B cell (primary cell): ENCODE results near the gene ONECUT1. TPM values are rescaled to one million over a fixed set of nuclear protein-coding genes. Genes with fewer than 3 reads are reported as not detected.
A peak's percentile ranks its signal among the peaks of the same experiment; 100 is the strongest.

ENCODE experiments used
- ATAC-seq: fragments of 200-7000 bp; cut with Tn5 transposase; one replicate; pipeline ENCODE4 v1.10.0; 2021; ENCODE audit warnings: low read depth, mild to moderate bottlenecking, moderate number of reproducible peaks, moderate library complexity
- CTCF ChIA-PET: fragments of 350-600 bp; sonication (Branson Sonifier 250); formaldehyde crosslinking; loops from one replicate; lab custom pipeline; 2021; ENCODE audit warnings: antibody characterized with exemption, inconsistent platforms; lab: Charles Lee
- POLR2A ChIA-PET: fragments of 350-600 bp; sonication (Branson Sonifier 250); formaldehyde crosslinking; loops from one replicate; lab custom pipeline; 2021; ENCODE audit warnings: antibody characterized with exemption; lab: Charles Lee
- DNase-seq: peaks from one replicate; pipeline ENCODE4 v3.0.0; 2013
- H2AFZ ChIP-seq: 2 replicates; pipeline ENCODE4 v1.6.1; 2012; ENCODE audit warnings: mild to moderate bottlenecking, low read depth, low read length; ENCODE audit not compliant: insufficient read depth, poor library complexity, severe bottlenecking
- H3K27ac ChIP-seq, 2 donors: 1 replicate in 1 of 2; 2 replicates in 1 of 2; pipeline ENCODE4 v1.5.1; 2012 to 2013; ENCODE audit warnings: low read length in 2 of 2, mild to moderate bottlenecking in 2 of 2, moderate library complexity in 1 of 2
- H3K27me3 ChIP-seq, 4 experiments: fragments of 200-600 bp in 1 of 4; sonication (generic) in 1 of 4; replicated peaks in 1 of 4; 1 replicate in 2 of 4; 2 replicates in 2 of 4; pipeline versions ENCODE4 v1.6.1 to v1.7.0; 2013 to 2016; ENCODE audit warnings: low read length in 3 of 4, mild to moderate bottlenecking in 2 of 4, mixed read lengths in 1 of 4, moderate library complexity in 1 of 4; ENCODE audit not compliant: insufficient read depth in 4 of 4, control insufficient read depth in 3 of 4; ENCODE audit errors: control extremely low read depth in 1 of 4
- H3K36me3 ChIP-seq, 2 experiments: replicated peaks in 1 of 2; 1 replicate in 1 of 2; 2 replicates in 1 of 2; pipeline versions ENCODE4 v1.6.1 to v1.7.1; 2013; ENCODE audit warnings: low read length in 1 of 2; ENCODE audit not compliant: insufficient read depth in 2 of 2, control insufficient read depth in 1 of 2; ENCODE audit errors: control extremely low read depth in 1 of 2, extremely low read depth in 1 of 2
- H3K4me1 ChIP-seq, 2 donors: fragments of 200-600 bp in 1 of 2; sonication (generic) in 1 of 2; 1 replicate in 1 of 2; 2 replicates in 1 of 2; pipeline versions ENCODE4 v1.5.1 to v1.6.1; 2013 to 2017; ENCODE audit warnings: low read length in 2 of 2; ENCODE audit not compliant: control insufficient read depth in 2 of 2, insufficient read depth in 2 of 2
- H3K4me2 ChIP-seq: replicated peaks from 2 replicates; pipeline ENCODE3; 2012; ENCODE audit warnings: mild to moderate bottlenecking, low read depth, low read length; ENCODE audit not compliant: poor library complexity, severe bottlenecking
- H3K4me3 ChIP-seq, 5 experiments: fragments of 200-600 bp in 1 of 5; sonication (generic) in 1 of 5; 1 replicate in 3 of 5; 2 replicates in 2 of 5; pipeline versions ENCODE4 v1.5.1 to v1.7.0; 2011 to 2016; ENCODE audit warnings: low read length in 4 of 5, mild to moderate bottlenecking in 4 of 5, low read depth in 2 of 5, control low read depth in 1 of 5, moderate library complexity in 1 of 5; ENCODE audit not compliant: insufficient read depth in 1 of 5; ENCODE audit errors: control extremely low read depth in 1 of 5, extremely low read depth in 1 of 5
- H3K79me2 ChIP-seq: fragments of 200-600 bp; sonication (generic); one replicate; pipeline ENCODE4 v1.6.0; 2016; ENCODE audit warnings: low read length; ENCODE audit not compliant: control insufficient read depth, insufficient read depth
- H3K9ac ChIP-seq: fragments of 200-600 bp; sonication (generic); 2 replicates; pipeline ENCODE4 v1.6.1; 2017; ENCODE audit warnings: mild to moderate bottlenecking, low read length, moderate library complexity
- H3K9me3 ChIP-seq, 3 donors: one replicate each; pipeline versions ENCODE4 v1.6.1 to v1.7.1; 2013; ENCODE audit warnings: low read length in 2 of 3; ENCODE audit not compliant: control insufficient read depth in 2 of 3, insufficient read depth in 1 of 3; ENCODE audit errors: control extremely low read depth in 1 of 3
- H4K20me1 ChIP-seq: 2 replicates; pipeline ENCODE4 v1.6.0; 2012; ENCODE audit warnings: mild to moderate bottlenecking, low read length; ENCODE audit not compliant: insufficient read depth, control insufficient read depth, poor library complexity, severe bottlenecking
- H3K27ac Mint-ChIP-seq: one replicate; pipeline ENCODE4 v1.8.0; 2021; ENCODE audit warnings: mixed read lengths
- H3K27me3 Mint-ChIP-seq: one replicate; pipeline ENCODE4 v1.8.0; 2021; ENCODE audit warnings: mixed read lengths
- H3K4me1 Mint-ChIP-seq: one replicate; pipeline ENCODE4 v1.8.0; 2021; ENCODE audit warnings: mixed read lengths
- H3K4me3 Mint-ChIP-seq: one replicate; pipeline ENCODE4 v1.8.0; 2021; ENCODE audit warnings: mixed read lengths
- H3K9me3 Mint-ChIP-seq: one replicate; pipeline ENCODE4 v1.8.0; 2022; ENCODE audit warnings: mixed read lengths; ENCODE audit not compliant: insufficient read depth
- EZH2 ChIP-seq: IDR thresholded peaks from 2 replicates; pipeline ENCODE4 v1.6.1; 2012; ENCODE audit warnings: borderline replicate concordance, low read depth, mild to moderate bottlenecking, moderate library complexity, low read length; ENCODE audit not compliant: insufficient read depth, poor library complexity, severe bottlenecking
- WGBS: methylation state at CpG from one replicate; pipeline ENCODE4 v1.1.5; 2013; ENCODE audit warnings: missing lambda C conversion rate; ENCODE audit not compliant: insufficient coverage; 5-methylcytosine and 5-hydroxymethylcytosine counted together
- intact Hi-C: fragments of 100-400 bp; cut with micrococcal nuclease; formaldehyde crosslinking; loops from one replicate; pipeline ENCODE4 v1.10.0; 2022
- polyA plus RNA-seq: library from polyadenylated mRNA; depleted of rRNA; stranded (reverse); fragments of >200 nt; gene quantifications from 2 replicates; pipeline ENCODE4 v1.2.3, GENCODE V29; 2012
- total RNA-seq, 2 donors: library from RNA; stranded (reverse); fragments of 120-200 nt in 1 of 2; gene quantifications; 1 replicate in 1 of 2; 2 replicates in 1 of 2; pipeline versions ENCODE4 v1.2.3 to v1.2.4, GENCODE V29; 2013 to 2022
- TF ChIP-seq, protein P1 (sequence below): fragments of 200-600 bp; IDR thresholded peaks from one replicate; pipeline ENCODE4 v1.8.0; 2022; ENCODE audit warnings: antibody characterized with exemption, mild to moderate bottlenecking

Gene ONECUT1
- total and polyA plus RNA-seq, 2 donors (not counting 1 experiment from before 2014, with no cell fraction given), result not detected

DNA sequence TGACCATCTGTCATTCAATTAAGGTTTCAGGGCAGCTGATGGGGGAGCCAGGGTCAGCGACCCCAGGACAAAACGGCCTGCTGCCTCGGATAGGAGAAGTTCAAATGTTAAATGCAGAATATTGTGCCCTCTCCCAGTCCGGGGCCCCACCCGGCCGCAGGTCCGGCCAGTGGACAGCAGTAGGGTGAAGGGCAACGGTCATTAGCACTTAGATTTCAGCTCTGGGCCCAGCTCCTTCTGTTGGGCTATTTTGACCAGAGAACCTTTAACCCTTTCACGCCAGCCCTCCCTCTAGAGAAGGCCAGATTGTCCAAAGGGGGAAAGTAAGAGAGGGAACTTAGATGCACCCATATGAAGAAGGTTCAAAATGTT is 16.1 kb upstream of the ONECUT1 start:
- peak overlapping the region; percentile 65 for H2AFZ ChIP-seq
- H3K4me2 ChIP-seq, result peak overlapping the region; percentile 87
- intact Hi-C loops, result no loop called here
- H3K36me3 ChIP-seq, result no peaks in the 10 kb centered on the region
- WGBS, result 29% methylated on average over 8 of the region's 9 CpGs
- H3K79me2 ChIP-seq, result no peaks in the 10 kb centered on the region
- ATAC-seq (no peak), DNase-seq (no peak)
- peaks cover 4 to 80% (median 69%) of the 10 kb centered on the region in 4 experiments for H3K27me3 ChIP-seq
- no peak for TF ChIP-seq EZH2
- TF ChIP-seq, protein P1, sequence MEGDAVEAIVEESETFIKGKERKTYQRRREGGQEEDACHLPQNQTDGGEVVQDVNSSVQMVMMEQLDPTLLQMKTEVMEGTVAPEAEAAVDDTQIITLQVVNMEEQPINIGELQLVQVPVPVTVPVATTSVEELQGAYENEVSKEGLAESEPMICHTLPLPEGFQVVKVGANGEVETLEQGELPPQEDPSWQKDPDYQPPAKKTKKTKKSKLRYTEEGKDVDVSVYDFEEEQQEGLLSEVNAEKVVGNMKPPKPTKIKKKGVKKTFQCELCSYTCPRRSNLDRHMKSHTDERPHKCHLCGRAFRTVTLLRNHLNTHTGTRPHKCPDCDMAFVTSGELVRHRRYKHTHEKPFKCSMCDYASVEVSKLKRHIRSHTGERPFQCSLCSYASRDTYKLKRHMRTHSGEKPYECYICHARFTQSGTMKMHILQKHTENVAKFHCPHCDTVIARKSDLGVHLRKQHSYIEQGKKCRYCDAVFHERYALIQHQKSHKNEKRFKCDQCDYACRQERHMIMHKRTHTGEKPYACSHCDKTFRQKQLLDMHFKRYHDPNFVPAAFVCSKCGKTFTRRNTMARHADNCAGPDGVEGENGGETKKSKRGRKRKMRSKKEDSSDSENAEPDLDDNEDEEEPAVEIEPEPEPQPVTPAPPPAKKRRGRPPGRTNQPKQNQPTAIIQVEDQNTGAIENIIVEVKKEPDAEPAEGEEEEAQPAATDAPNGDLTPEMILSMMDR, result no peak
- peaks cover 20% of the 10 kb centered on the region for H3K4me1 Mint-ChIP-seq
- H3K4me3 Mint-ChIP-seq, result peak overlapping the region; percentile 29
- peaks cover 0 to 32% (median 5%) of the 10 kb centered on the region in 3 donors for H3K9me3 ChIP-seq
- no peaks in the 10 kb centered on the region for H4K20me1 ChIP-seq
- H3K4me3 ChIP-seq, result peak overlapping the region in 2 of 5 experiments; percentile 51 to 64
- ChIA-PET CTCF (no interaction called here), POLR2A (no interaction called here)
- peaks cover 78% of the 10 kb centered on the region for H3K27me3 Mint-ChIP-seq
- peaks cover 33 to 37% of the 10 kb centered on the region in 2 donors for H3K4me1 ChIP-seq
- H3K27ac Mint-ChIP-seq, result no peak overlapping the region
- H3K9ac ChIP-seq, result peak overlapping the region; percentile 57
- H3K9me3 Mint-ChIP-seq, result no peaks in the 10 kb centered on the region
- H3K27ac ChIP-seq, result no peak overlapping the region

DNA sequence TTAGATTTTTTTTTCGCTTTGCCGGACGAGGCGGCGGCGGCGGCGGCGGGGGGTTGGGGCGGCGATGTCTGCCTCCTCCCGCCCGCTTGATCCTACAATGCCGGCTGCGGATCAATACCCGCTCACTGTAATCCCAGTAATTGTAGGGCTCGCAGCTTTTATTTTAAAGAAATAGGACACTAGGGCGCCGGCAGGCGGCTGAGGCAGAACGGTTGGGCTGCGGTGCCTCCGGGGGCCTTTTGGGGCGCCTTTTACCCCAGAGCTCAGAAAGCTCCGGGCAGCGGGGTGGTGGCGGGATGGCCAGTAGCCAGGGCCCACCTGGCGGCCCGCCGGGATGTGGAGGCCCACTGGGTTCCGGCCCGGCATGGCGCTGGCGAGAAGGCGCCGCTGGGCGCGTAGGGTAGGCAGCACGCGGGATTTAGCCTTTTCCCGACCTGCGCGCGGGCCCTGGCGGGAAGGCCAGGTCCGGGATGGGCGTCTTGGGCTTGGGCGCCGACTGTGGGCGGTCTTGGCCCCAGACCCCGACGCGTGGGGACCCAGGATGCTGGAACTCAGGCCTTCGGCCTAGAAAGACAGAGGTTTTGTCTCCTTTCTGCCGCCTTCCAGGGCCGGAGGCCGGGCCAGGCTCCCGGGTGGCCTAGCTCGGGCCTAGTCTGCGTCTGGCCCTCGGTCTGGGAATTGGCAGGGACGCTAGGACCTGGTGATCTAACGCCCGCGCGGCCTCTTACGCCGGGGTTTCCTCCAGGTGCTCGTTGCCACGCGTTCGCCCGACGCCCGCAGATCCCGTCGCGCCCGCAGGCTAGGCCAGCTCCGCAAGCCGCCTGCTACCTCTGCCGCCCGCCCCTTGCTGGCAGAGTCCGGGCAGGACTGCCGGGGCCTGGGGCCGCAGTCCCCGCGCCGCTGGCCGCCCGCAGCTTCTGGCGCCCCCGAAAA is 15.5 kb upstream of the ONECUT1 start:
- H2AFZ ChIP-seq, result peak overlapping the region; percentile 65
- peaks cover 78% of the 10 kb centered on the region for H3K27me3 Mint-ChIP-seq
- peak; percentile 49 for TF ChIP-seq EZH2
- TF ChIP-seq, protein P1, result peak; percentile 43
- H3K9me3 ChIP-seq, result peaks cover 0 to 39% (median 10%) of the 10 kb centered on the region in 3 donors
- peak overlapping the region in 4 of 5 experiments; percentile 25 to 64 (median 52) for H3K4me3 ChIP-seq
- H3K36me3 ChIP-seq, result no peaks in the 10 kb centered on the region
- H3K9ac ChIP-seq, result peak overlapping the region; percentile 57
- peaks cover 4 to 81% (median 72%) of the 10 kb centered on the region in 4 experiments for H3K27me3 ChIP-seq
- H3K4me3 Mint-ChIP-seq, result peak overlapping the region; percentile 90
- POLR2A ChIA-PET, result no interaction called here
- H3K9me3 Mint-ChIP-seq, result no peaks in the 10 kb centered on the region
- H3K79me2 ChIP-seq, result no peaks in the 10 kb centered on the region
- peaks cover 20% of the 10 kb centered on the region for H3K4me1 Mint-ChIP-seq
- intact Hi-C loops, result loop anchor here (2.0 kb wide), 1 partner anchor 25 kb away; no protein-coding TSS in a partner anchor
- peak overlapping the region; percentile 87 for H3K4me2 ChIP-seq
- no peak overlapping the region for H3K27ac Mint-ChIP-seq
- WGBS, result 7% methylated on average over 92 of the region's 93 CpGs
- H3K27ac ChIP-seq, result no peak overlapping the region
- peak; percentile 40 for ATAC-seq
- peaks cover 33 to 38% of the 10 kb centered on the region in 2 donors for H3K4me1 ChIP-seq
- CTCF ChIA-PET, result interaction anchor here (0.9 to 1.2 kb wide), 4 partner anchors 9 to 25 kb away, joined by 3 to 4 read pairs (median 4); no protein-coding TSS in a partner anchor
- no peaks in the 10 kb centered on the region for H4K20me1 ChIP-seq
- DNase-seq, result peak; percentile 61
